Coronary artery (tissue), 2 donors: ENCODE measurements around the gene MAP6.

Experiments used
- DNase-seq: peaks from one replicate; pipeline ENCODE4 v3.0.0-alpha.2; 2017; ENCODE audit warnings: low spot score
- H3K27ac ChIP-seq, 2 donors: fragments of 200-600 bp; sonication (generic); one replicate each; pipeline ENCODE4 v1.5.1; 2016 to 2019
- H3K4me3 ChIP-seq: fragments of 200-600 bp; sonication (generic); 2 replicates; pipeline ENCODE4 v1.5.1; 2016; ENCODE audit warnings: mild to moderate bottlenecking, moderate library complexity
- TF ChIP-seq, protein P1 (sequence below): fragments of 200-600 bp; sonication (generic); IDR thresholded peaks from one replicate; pipeline ENCODE4 v1.5.1; 2019; ENCODE audit warnings: antibody characterized with exemption

MAP6 gene

DNA sequence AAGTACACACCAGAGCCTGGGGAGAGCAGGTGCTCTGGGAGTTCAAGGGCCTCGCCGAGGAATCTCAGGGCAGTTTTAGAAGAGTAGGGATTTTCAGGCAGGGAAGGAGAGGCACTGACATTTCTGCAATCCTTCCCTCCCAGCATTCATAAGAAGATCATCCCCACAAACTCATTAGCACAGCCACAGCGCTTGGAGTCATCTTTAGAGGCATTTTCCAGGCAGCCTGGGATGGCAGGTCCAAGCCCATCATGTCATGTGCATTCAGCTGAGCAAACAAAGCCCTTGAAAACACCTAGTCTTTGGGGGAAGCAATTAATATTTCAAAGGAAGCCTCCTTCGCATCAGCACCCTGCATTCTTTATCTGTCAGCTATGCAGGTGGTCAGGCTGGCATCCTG is 43.8 kb downstream of the MAP6 start:
- Histone ChIP-seq H3K4me3 (no peak overlapping the region), H3K27ac (no peak overlapping the region)
- no peak for DNase-seq
- TF ChIP-seq, protein P1, sequence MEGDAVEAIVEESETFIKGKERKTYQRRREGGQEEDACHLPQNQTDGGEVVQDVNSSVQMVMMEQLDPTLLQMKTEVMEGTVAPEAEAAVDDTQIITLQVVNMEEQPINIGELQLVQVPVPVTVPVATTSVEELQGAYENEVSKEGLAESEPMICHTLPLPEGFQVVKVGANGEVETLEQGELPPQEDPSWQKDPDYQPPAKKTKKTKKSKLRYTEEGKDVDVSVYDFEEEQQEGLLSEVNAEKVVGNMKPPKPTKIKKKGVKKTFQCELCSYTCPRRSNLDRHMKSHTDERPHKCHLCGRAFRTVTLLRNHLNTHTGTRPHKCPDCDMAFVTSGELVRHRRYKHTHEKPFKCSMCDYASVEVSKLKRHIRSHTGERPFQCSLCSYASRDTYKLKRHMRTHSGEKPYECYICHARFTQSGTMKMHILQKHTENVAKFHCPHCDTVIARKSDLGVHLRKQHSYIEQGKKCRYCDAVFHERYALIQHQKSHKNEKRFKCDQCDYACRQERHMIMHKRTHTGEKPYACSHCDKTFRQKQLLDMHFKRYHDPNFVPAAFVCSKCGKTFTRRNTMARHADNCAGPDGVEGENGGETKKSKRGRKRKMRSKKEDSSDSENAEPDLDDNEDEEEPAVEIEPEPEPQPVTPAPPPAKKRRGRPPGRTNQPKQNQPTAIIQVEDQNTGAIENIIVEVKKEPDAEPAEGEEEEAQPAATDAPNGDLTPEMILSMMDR, result no peak

DNA sequence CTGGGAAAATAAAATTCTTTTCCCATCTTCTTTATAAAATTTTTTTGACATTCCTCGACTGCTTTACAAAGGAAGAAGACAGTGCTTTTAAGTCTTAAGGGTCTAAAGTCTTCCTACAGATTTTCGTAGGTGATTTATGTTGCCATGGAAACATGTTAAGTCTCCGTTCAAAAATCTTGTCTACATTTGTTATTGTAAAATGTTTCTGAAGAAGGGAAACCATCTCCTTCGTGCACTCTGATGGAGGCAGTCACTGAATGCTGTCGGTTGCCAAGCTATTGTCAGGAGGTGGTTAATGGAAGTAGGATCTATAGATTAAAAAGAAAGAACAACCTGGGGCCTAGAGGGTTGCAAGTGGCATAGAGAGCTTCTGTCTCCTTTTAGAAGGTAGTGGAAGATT is 52.6 kb downstream of the MAP6 start:
- Histone ChIP-seq H3K4me3 (no peak overlapping the region), H3K27ac (no peak overlapping the region)
- DNase-seq, result no peak
- TF ChIP-seq, protein P1, result no peak

DNA sequence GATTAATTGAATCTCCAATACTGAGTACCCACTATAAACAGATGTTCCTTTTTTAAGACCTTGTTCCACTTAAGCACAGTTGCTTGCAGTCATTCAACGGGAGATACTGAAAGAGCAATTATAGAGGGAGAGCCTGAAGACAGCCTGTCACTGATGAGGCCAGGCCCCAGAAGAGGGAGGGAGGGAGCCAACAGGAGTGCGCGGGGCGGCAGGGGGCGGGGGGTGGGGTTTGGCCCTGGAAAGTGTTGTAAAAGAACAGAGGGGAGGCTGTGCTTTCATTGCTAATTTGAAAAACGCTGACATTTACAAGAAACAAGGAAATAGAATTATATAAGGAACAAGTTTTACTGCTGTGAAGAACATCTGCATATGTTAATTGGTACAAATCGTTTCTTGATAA is 53.1 kb downstream of the MAP6 start:
- DNase-seq, result no peak
- TF ChIP-seq, protein P1, result no peak
- H3K4me3 ChIP-seq, result no peak overlapping the region
- no peak overlapping the region for H3K27ac ChIP-seq

DNA sequence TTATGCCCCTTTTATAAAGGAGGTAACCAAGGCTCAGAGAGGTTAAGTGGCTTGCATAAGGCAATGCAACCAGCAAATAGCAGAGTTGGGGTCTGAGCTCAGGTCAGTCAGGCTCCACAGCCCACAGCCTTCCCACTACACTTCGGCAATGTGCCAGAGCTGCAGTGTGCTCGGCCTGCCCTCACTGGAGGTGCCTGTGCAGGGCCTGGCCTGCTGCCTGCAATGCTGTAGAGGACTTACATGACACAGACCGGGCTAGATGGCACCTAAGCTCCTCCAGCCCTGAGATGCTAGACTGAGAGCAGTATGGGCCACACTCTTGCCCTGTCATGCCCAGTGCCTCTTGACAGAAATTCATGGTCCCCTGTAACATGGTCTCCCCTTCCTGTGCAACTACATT is 57.0 kb downstream of the MAP6 start:
- TF ChIP-seq, protein P1, result no peak
- Histone ChIP-seq H3K4me3 (no peak overlapping the region), H3K27ac (no peak overlapping the region)
- DNase-seq, result no peak

DNA sequence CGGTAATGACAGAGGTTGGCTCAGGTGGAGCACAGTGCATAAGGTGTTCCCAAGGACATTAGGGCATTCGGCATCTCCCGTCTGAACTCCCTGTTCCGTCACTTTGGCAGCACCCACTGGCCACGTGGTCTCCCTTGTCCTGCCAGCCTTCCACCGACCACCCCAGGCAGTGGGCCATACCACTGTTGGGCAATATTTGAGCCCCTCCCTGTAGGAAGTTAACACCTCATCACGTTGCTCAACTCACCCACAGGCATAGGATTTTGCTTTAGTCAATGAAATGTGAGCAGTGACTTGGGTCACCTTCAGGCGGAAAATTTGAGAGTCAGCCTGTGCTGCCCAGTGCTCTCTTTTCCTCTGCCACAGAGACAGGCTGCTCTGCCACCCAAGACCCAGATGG is 62.7 kb downstream of the MAP6 start:
- TF ChIP-seq, protein P1, result no peak
- Histone ChIP-seq H3K27ac (no peak overlapping the region), H3K4me3 (no peak overlapping the region)
- no peak for DNase-seq

DNA sequence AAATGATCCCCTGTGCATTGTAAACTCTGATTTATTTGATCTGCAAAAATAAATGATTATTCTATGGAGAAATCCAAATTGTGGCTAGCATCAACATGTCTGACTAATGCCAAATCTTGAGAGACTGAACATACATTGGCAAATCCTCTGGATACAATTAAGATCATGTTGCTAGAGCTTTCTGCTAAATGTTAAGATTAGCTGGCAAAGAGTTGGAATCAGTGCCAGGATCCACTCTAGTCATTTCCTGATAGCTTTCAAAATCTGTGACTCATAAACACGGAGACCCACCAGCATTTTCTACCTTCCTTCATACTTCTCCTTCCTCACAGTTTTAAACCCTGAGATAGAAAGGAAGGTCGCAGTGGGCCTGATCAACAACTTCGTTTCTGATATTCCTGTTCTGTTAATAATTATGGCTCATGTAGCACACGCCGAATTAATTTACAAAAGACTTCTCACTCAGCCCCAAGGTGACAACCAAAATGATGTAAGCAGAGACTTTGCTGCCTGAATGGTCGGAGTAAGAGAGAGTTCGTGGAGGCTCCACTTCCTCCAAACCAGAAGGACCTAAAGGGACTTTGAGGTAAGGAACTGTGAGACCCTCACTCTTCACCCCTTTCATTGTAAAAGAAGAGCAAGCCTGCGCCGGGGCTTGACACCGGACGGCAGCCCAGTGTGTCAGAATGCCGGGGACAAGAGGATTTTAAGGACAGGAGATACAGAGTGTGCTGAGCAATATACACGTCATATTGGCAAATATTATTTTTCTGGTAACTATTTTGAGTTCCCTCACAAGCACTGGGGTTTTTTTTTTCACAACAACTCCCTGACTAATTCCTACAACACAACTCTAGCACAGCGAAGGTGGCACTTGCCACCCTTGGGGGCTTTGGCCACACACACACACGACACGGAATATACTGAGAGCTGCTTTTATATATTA is 64.8 kb downstream of the MAP6 start:
- H3K4me3 ChIP-seq, result no peak overlapping the region
- H3K27ac ChIP-seq, result no peak overlapping the region
- DNase-seq, result no peak
- TF ChIP-seq, protein P1, result no peak

DNA sequence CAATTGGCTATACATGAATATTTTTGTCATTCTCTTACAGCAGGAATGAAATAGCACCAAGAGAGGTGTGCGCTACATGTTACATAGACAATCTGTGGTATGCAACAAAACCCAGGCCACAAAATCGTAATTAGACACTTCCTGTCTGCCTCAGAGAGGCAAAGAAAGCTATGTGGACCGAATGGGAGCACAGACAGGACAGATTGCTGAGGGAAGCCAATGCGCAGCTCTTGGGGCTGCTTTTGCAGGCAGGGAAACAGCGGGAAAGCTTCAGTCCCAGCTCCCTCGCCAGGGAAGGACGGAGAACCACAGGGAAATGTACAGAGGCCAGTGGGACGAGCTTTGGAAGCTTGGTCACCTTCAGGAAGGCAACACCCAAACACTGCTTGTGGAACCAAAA is 65.9 kb downstream of the MAP6 start:
- TF ChIP-seq, protein P1, result no peak
- Histone ChIP-seq H3K27ac (no peak overlapping the region), H3K4me3 (no peak overlapping the region)
- DNase-seq, result no peak
